ENCODE measurements around the gene CACNA1C. TPM values are rescaled to one million over a fixed set of nuclear protein-coding genes. Genes with fewer than 3 reads are reported as not detected.

The CACNA1C gene
- total RNA-seq, 4 donors from 2014 or later: 5.2 to 12.9 (median 6.3) TPM

- no peaks in the 10 kb centered on the region for H3K27me3 ChIP-seq
- TF ChIP-seq, protein P1, sequence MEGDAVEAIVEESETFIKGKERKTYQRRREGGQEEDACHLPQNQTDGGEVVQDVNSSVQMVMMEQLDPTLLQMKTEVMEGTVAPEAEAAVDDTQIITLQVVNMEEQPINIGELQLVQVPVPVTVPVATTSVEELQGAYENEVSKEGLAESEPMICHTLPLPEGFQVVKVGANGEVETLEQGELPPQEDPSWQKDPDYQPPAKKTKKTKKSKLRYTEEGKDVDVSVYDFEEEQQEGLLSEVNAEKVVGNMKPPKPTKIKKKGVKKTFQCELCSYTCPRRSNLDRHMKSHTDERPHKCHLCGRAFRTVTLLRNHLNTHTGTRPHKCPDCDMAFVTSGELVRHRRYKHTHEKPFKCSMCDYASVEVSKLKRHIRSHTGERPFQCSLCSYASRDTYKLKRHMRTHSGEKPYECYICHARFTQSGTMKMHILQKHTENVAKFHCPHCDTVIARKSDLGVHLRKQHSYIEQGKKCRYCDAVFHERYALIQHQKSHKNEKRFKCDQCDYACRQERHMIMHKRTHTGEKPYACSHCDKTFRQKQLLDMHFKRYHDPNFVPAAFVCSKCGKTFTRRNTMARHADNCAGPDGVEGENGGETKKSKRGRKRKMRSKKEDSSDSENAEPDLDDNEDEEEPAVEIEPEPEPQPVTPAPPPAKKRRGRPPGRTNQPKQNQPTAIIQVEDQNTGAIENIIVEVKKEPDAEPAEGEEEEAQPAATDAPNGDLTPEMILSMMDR (IDR thresholded peaks at IDR 0.05): no peak
- no peak for TF ChIP-seq POLR2A (IDR thresholded peaks at IDR 0.05)
- DNase-seq (ENCODE audit: low spot score in 2 of 2): no peak
- no peaks in the 10 kb centered on the region for H3K36me3 ChIP-seq
- no peaks in the 10 kb centered on the region for H3K9me3 ChIP-seq
- no peaks in the 10 kb centered on the region for H3K4me1 ChIP-seq
- H3K27ac ChIP-seq: no peak overlapping the region
- 84 to 86% methylated on average over 10 of the region's 10 CpGs for WGBS, 2 donors
- no peak overlapping the region for H3K4me3 ChIP-seq
These were observed 364.8 kb downstream of the CACNA1C start for GRCh38 chr12:2417481-2418160.

- no peaks in the 10 kb centered on the region for H3K36me3 ChIP-seq
- H3K27ac ChIP-seq: no peak overlapping the region
- H3K4me3 ChIP-seq: no peak overlapping the region
- H3K27me3 ChIP-seq: no peaks in the 10 kb centered on the region
- H3K9me3 ChIP-seq: no peaks in the 10 kb centered on the region
- 69 to 79% methylated on average over 2 of the region's 2 CpGs for WGBS, 2 donors
- DNase-seq (ENCODE audit: low spot score in 2 of 2): no peak
- no peaks in the 10 kb centered on the region for H3K4me1 ChIP-seq
- TF ChIP-seq POLR2A (IDR thresholded peaks at IDR 0.05) (no peak), EP300 (IDR thresholded peaks at IDR 0.05) (no peak)
- TF ChIP-seq, protein P1 (IDR thresholded peaks at IDR 0.05): no peak
These were observed 365.8 kb downstream of the CACNA1C start for GRCh38 chr12:2418579-2418978.

DNA sequence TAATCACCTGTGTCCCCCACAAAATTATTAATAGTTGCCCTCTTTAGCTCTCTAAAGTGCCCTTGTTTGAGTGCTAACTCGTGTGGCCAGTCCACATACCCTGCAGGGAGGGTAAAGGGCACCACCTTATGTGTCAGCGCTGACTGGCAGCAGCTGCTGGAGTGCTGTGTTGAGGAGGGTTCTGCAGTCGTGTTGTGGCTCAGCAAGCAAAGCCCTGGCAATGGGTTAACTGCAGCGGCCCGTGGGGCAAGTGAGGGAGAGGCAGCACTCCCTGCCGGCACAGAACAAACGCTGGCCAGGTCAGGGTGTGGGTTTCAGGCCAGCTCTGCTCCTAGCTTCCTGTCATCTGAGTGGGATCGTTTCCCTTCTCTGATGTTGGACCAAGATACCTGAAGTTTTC lies 369.8 kb downstream of the CACNA1C start:
- no peak overlapping the region for H3K27ac ChIP-seq
- 53 to 64% methylated on average over 8 of the region's 8 CpGs for whole genome bisulfite sequencing, 2 donors
- no peak for TF ChIP-seq EP300 (IDR thresholded peaks at IDR 0.05)
- TF ChIP-seq, protein P1 (IDR thresholded peaks at IDR 0.05): no peak
- no peak for TF ChIP-seq POLR2A (IDR thresholded peaks at IDR 0.05)
- H3K36me3 ChIP-seq: no peaks in the 10 kb centered on the region
- DNase-seq (ENCODE audit: low spot score in 2 of 2): no peak
- no peaks in the 10 kb centered on the region for H3K4me1 ChIP-seq
- H3K4me3 ChIP-seq: no peak overlapping the region
- H3K9me3 ChIP-seq: peaks cover 0 to 9% (median 0%) of the 10 kb centered on the region in 4 donors
- no peaks in the 10 kb centered on the region for H3K27me3 ChIP-seq

DNA sequence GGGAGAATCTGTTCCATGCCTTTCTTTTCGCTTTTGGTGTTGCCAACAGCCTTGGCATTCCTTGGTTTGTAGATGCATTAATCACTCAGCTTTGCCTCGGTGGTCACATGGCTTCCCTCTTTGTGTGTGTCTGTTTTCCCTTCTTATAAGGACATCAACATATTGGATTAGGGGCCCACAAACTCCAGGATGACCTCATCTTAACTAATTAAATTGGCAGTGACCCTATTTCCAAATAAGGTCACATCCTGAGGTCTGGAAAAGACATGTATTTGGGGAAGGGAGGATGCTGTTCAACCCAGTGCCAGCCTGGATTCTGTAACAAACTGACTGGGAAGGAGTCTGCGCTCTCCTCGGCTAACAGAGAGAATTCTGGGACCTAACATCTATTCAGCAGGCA lies 376.2 kb downstream of the CACNA1C start:
- H3K4me3 ChIP-seq: no peak overlapping the region
- DNase-seq (ENCODE audit: low spot score in 2 of 2): no peak
- TF ChIP-seq EP300 (IDR thresholded peaks at IDR 0.05) (no peak), POLR2A (IDR thresholded peaks at IDR 0.05) (no peak)
- TF ChIP-seq, protein P1 (IDR thresholded peaks at IDR 0.05): no peak
- peaks cover 0 to 13% (median 0%) of the 10 kb centered on the region in 4 donors for H3K9me3 ChIP-seq
- no peaks in the 10 kb centered on the region for H3K36me3 ChIP-seq
- 83 to 85% methylated on average over 4 of the region's 4 CpGs for WGBS, 2 donors
- H3K4me1 ChIP-seq: no peaks in the 10 kb centered on the region
- H3K27me3 ChIP-seq: no peaks in the 10 kb centered on the region
- H3K27ac ChIP-seq: no peak overlapping the region

DNA sequence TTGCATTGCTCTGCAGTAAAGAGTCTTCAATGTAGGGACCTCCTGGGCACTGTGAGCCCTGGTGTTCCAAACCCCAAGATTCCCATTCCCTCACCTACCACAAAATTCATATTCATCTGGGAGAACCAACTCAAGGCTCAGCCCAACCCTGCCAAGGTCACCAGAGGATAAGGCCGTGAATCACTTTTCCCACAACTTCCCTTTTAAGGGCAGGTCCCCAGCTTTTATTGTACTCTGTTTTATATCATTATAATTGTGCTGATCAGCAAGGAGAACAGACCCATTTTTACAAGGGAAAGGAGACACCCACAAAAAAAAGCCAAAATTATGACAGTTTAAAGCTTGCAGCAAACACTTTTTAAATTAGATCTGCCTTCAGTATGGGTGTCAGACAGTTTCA lies 379.0 kb downstream of the CACNA1C start:
- Histone ChIP-seq H3K36me3 (no peaks in the 10 kb centered on the region), H3K4me3 (no peak overlapping the region), H3K27me3 (no peaks in the 10 kb centered on the region), H3K27ac (no peak overlapping the region), H3K9me3 (peaks cover 0 to 5% (median 0%) of the 10 kb centered on the region in 4 donors), H3K4me1 (no peaks in the 10 kb centered on the region)
- 41 to 64% methylated on average over 1 of the region's 1 CpG for WGBS, 2 donors
- TF ChIP-seq, protein P1 (IDR thresholded peaks at IDR 0.05): no peak
- TF ChIP-seq POLR2A (IDR thresholded peaks at IDR 0.05): no peak
- TF ChIP-seq EP300 (IDR thresholded peaks at IDR 0.05): no peak
- DNase-seq (ENCODE audit: low spot score in 2 of 2): no peak

Data from tibial nerve (tissue), 4 donors.